ENCODE results near the gene FNDC4.

Gene FNDC4

DNA sequence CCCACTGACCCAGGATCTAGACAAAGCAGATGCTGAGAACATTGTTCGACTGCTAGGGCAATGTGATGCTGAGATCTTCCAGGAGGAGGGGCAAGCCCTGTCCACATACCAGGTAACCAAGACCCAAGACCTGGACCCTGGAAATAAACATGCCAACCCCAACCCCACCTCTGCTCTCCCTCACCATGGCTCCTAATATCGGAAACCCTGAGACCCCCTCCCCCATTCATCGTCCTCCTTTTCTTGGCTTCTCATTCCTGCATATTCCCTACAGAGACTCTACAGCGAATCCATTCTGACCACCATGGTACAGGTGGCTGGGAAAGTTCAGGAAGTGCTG, 2.3 kb upstream of the FNDC4 start:
- no peaks in the 10 kb centered on the region; the same call in none of the 2 replicates for H3K27me3 ChIP-seq (replicated peaks; ENCODE audit: control insufficient read depth, insufficient read depth, low read length)
- no peak for DNase-seq (ENCODE audit: extremely low read depth, insufficient read length)

DNA sequence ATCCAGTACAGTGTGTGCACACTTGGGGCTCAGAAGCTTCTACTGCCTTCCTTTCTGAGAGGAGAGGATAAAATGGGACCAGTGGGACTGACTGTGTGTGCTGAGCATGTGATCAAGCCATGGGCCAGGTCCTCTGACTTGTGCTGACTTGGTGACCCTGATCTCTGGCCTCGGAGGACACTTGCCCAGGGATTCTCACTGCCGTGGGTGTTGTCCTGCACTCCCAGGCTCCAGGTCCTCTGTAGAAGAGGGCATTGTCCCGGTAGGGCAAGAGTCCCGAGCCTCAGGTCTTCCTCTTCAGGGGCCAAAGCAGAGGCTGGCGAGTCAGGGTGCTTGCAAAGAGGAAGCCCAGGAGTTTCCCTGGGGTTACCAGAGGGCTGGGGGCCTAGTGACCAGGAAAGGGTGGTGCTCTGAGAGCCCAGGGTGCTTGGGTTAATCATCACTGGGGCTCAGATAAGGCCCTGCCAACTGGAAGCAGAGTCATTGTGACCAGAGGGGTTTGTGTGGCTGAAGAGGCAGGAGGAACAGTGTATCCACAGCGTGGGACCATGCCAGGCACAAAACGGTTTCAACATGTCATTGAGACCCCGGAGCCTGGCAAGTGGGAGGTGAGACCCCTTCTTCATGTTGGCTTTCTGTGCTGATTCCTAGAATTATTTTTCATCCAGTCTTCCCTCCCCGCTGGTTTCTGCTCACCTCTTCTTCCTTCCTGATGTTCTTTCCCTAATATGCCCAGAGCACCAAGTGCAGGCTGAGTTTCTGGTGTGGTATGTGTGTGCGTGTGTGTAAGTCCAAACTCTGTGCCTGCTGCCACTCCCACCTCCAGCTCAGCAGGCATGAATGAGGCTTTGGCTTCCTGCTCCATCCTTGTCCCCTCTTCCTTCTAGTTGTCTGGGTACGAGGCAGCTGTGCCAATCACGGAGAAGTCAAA, 1.6 kb upstream of the FNDC4 start, which contains the start of gene GCKR:
GCKR (plus strand) TSS at position 483 of the 931 bp plus-strand sequence; CDS start at position 549, 66 bp downstream.
- DNase-seq (ENCODE audit: extremely low read depth, insufficient read length) = no peak
- no peak within 1 kb of the TSS for H3K4me3 ChIP-seq (replicated peaks; ENCODE audit: low read depth, low read length)
- no peaks in the 10 kb centered on the region for H3K36me3 ChIP-seq (ENCODE audit: control insufficient read depth, insufficient read depth, low read length)
- TF ChIP-seq, protein P1, sequence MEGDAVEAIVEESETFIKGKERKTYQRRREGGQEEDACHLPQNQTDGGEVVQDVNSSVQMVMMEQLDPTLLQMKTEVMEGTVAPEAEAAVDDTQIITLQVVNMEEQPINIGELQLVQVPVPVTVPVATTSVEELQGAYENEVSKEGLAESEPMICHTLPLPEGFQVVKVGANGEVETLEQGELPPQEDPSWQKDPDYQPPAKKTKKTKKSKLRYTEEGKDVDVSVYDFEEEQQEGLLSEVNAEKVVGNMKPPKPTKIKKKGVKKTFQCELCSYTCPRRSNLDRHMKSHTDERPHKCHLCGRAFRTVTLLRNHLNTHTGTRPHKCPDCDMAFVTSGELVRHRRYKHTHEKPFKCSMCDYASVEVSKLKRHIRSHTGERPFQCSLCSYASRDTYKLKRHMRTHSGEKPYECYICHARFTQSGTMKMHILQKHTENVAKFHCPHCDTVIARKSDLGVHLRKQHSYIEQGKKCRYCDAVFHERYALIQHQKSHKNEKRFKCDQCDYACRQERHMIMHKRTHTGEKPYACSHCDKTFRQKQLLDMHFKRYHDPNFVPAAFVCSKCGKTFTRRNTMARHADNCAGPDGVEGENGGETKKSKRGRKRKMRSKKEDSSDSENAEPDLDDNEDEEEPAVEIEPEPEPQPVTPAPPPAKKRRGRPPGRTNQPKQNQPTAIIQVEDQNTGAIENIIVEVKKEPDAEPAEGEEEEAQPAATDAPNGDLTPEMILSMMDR (IDR thresholded peaks at IDR 0.05; ENCODE audit: insufficient read depth, low read length, poor library complexity, severe bottlenecking) = no peak
- no peaks in the 10 kb centered on the region; the same call in none of the 2 replicates for H3K27me3 ChIP-seq (replicated peaks; ENCODE audit: control insufficient read depth, insufficient read depth, low read length)

More for the DNA sequence above, 2.3 kb upstream of the FNDC4 start:
- TF ChIP-seq, protein P1 (IDR thresholded peaks at IDR 0.05; ENCODE audit: insufficient read depth, low read length, poor library complexity, severe bottlenecking) = no peak
- H3K36me3 ChIP-seq (ENCODE audit: control insufficient read depth, insufficient read depth, low read length) = no peaks in the 10 kb centered on the region
- H3K4me3 ChIP-seq (replicated peaks; ENCODE audit: low read depth, low read length) = no peak overlapping the region

DNA sequence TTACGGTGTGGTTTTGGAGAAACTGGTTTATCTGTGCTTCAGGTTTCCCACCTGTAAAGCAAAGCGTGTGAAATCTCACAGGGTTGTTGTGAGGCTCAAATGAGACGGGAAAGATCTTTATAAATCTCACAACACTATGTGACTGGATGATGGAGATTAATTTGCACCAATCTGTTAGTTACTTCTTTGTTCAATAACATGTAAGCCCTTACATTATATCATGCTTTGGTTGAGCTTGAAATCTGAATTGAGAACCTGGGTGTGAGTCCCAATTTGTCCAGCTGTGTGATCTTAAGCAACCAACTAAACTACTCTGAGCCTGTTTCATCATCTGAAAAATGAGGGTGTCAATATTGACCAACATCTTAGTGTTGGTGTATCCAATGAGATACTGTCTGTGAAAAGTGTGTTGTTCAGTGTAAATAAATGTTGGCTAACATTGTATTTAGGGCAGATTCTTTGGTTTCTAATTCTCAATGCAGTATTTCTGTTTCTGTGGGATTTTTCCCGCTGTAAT, 898 bp upstream of the FNDC4 start:
- Histone ChIP-seq H3K4me3 (replicated peaks; ENCODE audit: low read depth, low read length) (no peak overlapping the region), H3K36me3 (ENCODE audit: control insufficient read depth, insufficient read depth, low read length) (no peaks in the 10 kb centered on the region), H3K27me3 (replicated peaks; ENCODE audit: control insufficient read depth, insufficient read depth, low read length) (no peaks in the 10 kb centered on the region; the same call in none of the 2 replicates)
- no peak for DNase-seq (ENCODE audit: extremely low read depth, insufficient read length)
- TF ChIP-seq, protein P1 (IDR thresholded peaks at IDR 0.05; ENCODE audit: insufficient read depth, low read length, poor library complexity, severe bottlenecking) = no peak

DNA sequence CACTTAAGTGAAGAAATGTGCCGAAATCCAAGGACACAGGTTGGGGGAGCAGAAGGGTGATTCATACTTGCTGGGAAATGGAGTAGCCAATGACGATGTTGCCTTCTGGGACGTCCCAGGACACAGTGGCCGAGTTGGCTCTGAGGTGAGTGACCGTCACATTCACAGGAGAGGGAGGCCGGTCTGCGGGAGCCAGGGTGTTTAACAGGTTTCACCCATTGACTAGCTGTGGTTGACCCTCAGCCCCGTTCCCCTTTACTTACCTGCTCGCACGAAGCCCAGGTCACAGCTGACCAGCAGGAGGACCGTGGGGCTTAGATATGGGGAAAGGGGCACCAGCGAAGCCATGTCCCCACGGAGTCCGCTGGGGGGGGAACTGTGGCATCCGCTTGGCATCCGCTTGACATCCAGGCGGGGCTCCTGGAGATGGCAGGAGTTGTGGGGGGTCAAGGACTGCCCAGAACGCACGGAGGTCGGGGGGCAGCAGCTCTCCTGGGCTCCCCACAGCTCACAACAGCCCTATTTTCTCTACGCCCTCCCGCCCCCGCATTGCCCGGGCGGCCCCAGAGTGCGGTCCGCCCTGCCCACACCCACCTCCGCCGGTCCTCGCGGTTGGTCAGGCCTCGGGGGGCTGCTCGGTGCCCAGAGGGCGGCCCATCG, 586 bp downstream of the FNDC4 start:
- no peak overlapping the region for H3K4me3 ChIP-seq (replicated peaks; ENCODE audit: low read depth, low read length)
- TF ChIP-seq, protein P1 (IDR thresholded peaks at IDR 0.05; ENCODE audit: insufficient read depth, low read length, poor library complexity, severe bottlenecking) = no peak
- DNase-seq (ENCODE audit: extremely low read depth, insufficient read length) = no peak
- H3K36me3 ChIP-seq (ENCODE audit: control insufficient read depth, insufficient read depth, low read length) = no peaks in the 10 kb centered on the region
- no peaks in the 10 kb centered on the region; the same call in none of the 2 replicates for H3K27me3 ChIP-seq (replicated peaks; ENCODE audit: control insufficient read depth, insufficient read depth, low read length)

DNA sequence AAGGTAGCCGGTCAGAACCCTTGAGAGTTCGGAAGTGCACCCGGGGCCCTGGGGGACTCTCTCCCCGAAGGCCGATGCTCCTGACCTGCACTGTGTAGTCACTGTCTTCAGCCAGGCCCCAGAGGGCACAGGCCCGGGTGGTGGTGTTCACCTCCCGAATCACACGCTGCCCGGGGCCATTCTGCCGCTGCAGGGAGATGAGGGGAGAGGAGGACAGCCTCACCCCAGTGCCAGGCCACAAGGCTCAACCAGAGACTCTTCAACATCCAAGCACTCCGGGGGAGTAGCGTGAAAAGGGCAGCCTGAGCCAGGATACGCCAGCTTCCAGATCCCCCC, 1.1 kb downstream of the FNDC4 start:
- no peak for DNase-seq (ENCODE audit: extremely low read depth, insufficient read length)
- TF ChIP-seq, protein P1 (IDR thresholded peaks at IDR 0.05; ENCODE audit: insufficient read depth, low read length, poor library complexity, severe bottlenecking) = no peak
- H3K4me3 ChIP-seq (replicated peaks; ENCODE audit: low read depth, low read length) = no peak overlapping the region
- H3K36me3 ChIP-seq (ENCODE audit: control insufficient read depth, insufficient read depth, low read length) = no peaks in the 10 kb centered on the region
- H3K27me3 ChIP-seq (replicated peaks; ENCODE audit: control insufficient read depth, insufficient read depth, low read length) = no peaks in the 10 kb centered on the region; the same call in none of the 2 replicates
